GM18907 (cell line): ENCODE measurements around the gene SDHAF1.
"Not testable (repeated sequence)": the region's sequence is repeated elsewhere in the genome, so short reads cannot be mapped to it uniquely, and the experiment has no call there.

ENCODE experiments used
- ATAC-seq: cut with Tn5 transposase; IDR thresholded peaks from one replicate; pipeline ENCODE4 v1.9.1; 2021; ENCODE audit warnings: mild to moderate bottlenecking, moderate library complexity; ENCODE audit not compliant: unreplicated experiment

Gene SDHAF1

GRCh38 chr19:36014012-36014924 is 19.3 kb downstream of the SDHAF1 start, which contains the start of gene ALKBH6:
ALKBH6 (minus strand) TSS chr19:36014213; CDS start chr19:36013397, 816 bp downstream.
- ATAC-seq: peak; percentile 92

- ATAC-seq: no peak
These were observed 24.2 kb downstream of the SDHAF1 start for GRCh38 chr19:36019061-36019670.

GRCh38 chr19:36023432-36023831 is 28.4 kb downstream of the SDHAF1 start:
- no peak for ATAC-seq

GRCh38 chr19:36025541-36025940 is 30.6 kb downstream of the SDHAF1 start:
- no peak for ATAC-seq

- ATAC-seq: no peak
These were observed 31.3 kb downstream of the SDHAF1 start for GRCh38 chr19:36026091-36026876.

- ATAC-seq: no peak
These were observed 32.7 kb downstream of the SDHAF1 start for GRCh38 chr19:36027696-36028095.

- no peak for ATAC-seq
These were observed 33.5 kb downstream of the SDHAF1 start for GRCh38 chr19:36028313-36029041.

- no peak for ATAC-seq
These were observed 35.5 kb downstream of the SDHAF1 start for GRCh38 chr19:36030264-36031148.

GRCh38 chr19:36031308-36031707 is 36.3 kb downstream of the SDHAF1 start:
- ATAC-seq: no peak

- ATAC-seq: no peak
These were observed 37.5 kb downstream of the SDHAF1 start, which contains the start of gene CLIP3 for GRCh38 chr19:36032251-36033104. CLIP3 (minus strand) TSS chr19:36032873; CDS start chr19:36032357, 516 bp downstream.

GRCh38 chr19:36040495-36040894 is 45.5 kb downstream of the SDHAF1 start:
- ATAC-seq: no peak

- ATAC-seq: not testable (repeated sequence)
These were observed 46.1 kb downstream of the SDHAF1 start for GRCh38 chr19:36041092-36041491.

GRCh38 chr19:36041831-36042230 is 46.8 kb downstream of the SDHAF1 start:
- ATAC-seq: no peak

GRCh38 chr19:36043952-36044351 is 49.0 kb downstream of the SDHAF1 start:
- no peak for ATAC-seq
